ENCODE measurements around the gene ZNF507. TPM values are rescaled to one million over a fixed set of nuclear protein-coding genes. Genes with fewer than 3 reads are reported as not detected.

Gene ZNF507
- total RNA-seq, 2 experiments from 2014 or later: 21.4 to 21.5 TPM

- no peak overlapping the region for H3K27ac Mint-ChIP-seq
- intact Hi-C loops (cut with micrococcal nuclease): no loop called here
- CTCF ChIA-PET: no interaction called here
- peaks cover 10% of the 10 kb centered on the region for H3K36me3 Mint-ChIP-seq (ENCODE audit: low read depth)
- no peak overlapping the region for H3K4me3 Mint-ChIP-seq
- no peaks in the 10 kb centered on the region for H3K9me3 Mint-ChIP-seq
- no peak for DNase-seq
- no peaks in the 10 kb centered on the region for H3K27me3 Mint-ChIP-seq (ENCODE audit: low read depth)
- no peaks in the 10 kb centered on the region for H3K4me1 Mint-ChIP-seq (ENCODE audit: low read depth)
These were observed 91.3 kb downstream of the ZNF507 start for GRCh38 chr19:32436692-32437091.

- DNase-seq: no peak
- Mint-ChIP-seq H3K9me3 (no peaks in the 10 kb centered on the region), H3K27ac (no peak overlapping the region), H3K36me3 (ENCODE audit: low read depth) (peaks cover 10% of the 10 kb centered on the region), H3K27me3 (ENCODE audit: low read depth) (no peaks in the 10 kb centered on the region), H3K4me1 (ENCODE audit: low read depth) (no peaks in the 10 kb centered on the region), H3K4me3 (no peak overlapping the region)
- CTCF ChIA-PET: no interaction called here
- intact Hi-C loops (cut with micrococcal nuclease): no loop called here
These were observed 91.7 kb downstream of the ZNF507 start for GRCh38 chr19:32437096-32437495.

Other genes starting within 250 kb of the ZNF507 start
- 10 to 100 TPM; 11.1 to 11.5 TPM for gene DPY19L3, start 60.2 kb downstream of the ZNF507 start, total RNA-seq
- gene PDCD5, start 235.6 kb downstream of the ZNF507 start, total RNA-seq: 100 to 1,000 TPM; 233 to 242 TPM